Activated CD4-positive, alpha-beta T cell treated with anti-CD3 and anti-CD28 coated beads, Interleukin-2, amount 50 U/mL, for 48 hours (primary cell): ENCODE data around the gene EDEM2.
"Not testable (repeated sequence)": the region's sequence is repeated elsewhere in the genome, so short reads cannot be mapped to it uniquely, and the experiment has no call there.

ENCODE experiments used
- DNase-seq, 2 experiments: peaks; one replicate each; pipeline ENCODE4 v3.0.0-alpha.2; 2020

Gene EDEM2

GRCh38 chr20:35146920-35147574 lies at the start of gene EDEM2:
Gene EDEM2 (minus strand): TSS chr20:35147336. CDS start chr20:35147258, 78 bp downstream.
- peak; percentile 92 to 95 for DNase-seq

GRCh38 chr20:35196313-35196712 lies 49.2 kb upstream of the EDEM2 start:
- DNase-seq = no peak

- DNase-seq = not testable (repeated sequence)
Observed at GRCh38 chr20:35193031-35193791, 46.1 kb upstream of the EDEM2 start.

- DNase-seq = no peak
Observed at GRCh38 chr20:35192118-35192872, 45.2 kb upstream of the EDEM2 start.

GRCh38 chr20:35191419-35192117 lies 44.4 kb upstream of the EDEM2 start:
- no peak for DNase-seq

GRCh38 chr20:35190556-35190955 lies 43.4 kb upstream of the EDEM2 start:
- no peak for DNase-seq

- DNase-seq = not testable (repeated sequence)
Observed at GRCh38 chr20:35189223-35189622, 42.1 kb upstream of the EDEM2 start.

GRCh38 chr20:35187584-35188190 lies 40.6 kb upstream of the EDEM2 start:
- no peak for DNase-seq

GRCh38 chr20:35186691-35187289 lies 39.7 kb upstream of the EDEM2 start:
- not testable (repeated sequence) for DNase-seq

GRCh38 chr20:35181731-35182130 lies 34.6 kb upstream of the EDEM2 start:
- DNase-seq = no peak

GRCh38 chr20:35180266-35180665 lies 33.1 kb upstream of the EDEM2 start:
- no peak for DNase-seq

GRCh38 chr20:35179292-35180212 lies 32.4 kb upstream of the EDEM2 start:
- DNase-seq = no peak

GRCh38 chr20:35176132-35176531 lies 29.0 kb upstream of the EDEM2 start:
- no peak for DNase-seq

- DNase-seq = no peak
Observed at GRCh38 chr20:35174458-35175216, 27.5 kb upstream of the EDEM2 start.

GRCh38 chr20:35173576-35174192 lies 26.5 kb upstream of the EDEM2 start:
- no peak for DNase-seq

- DNase-seq = no peak
Observed at GRCh38 chr20:35172434-35172806, 25.3 kb upstream of the EDEM2 start.

- DNase-seq = peak; percentile 26 to 37
Observed at GRCh38 chr20:35171753-35172433, 24.8 kb upstream of the EDEM2 start, which contains the start of gene PROCR. Gene PROCR (plus strand): TSS chr20:35172072. CDS start chr20:35172155, 83 bp downstream.

- DNase-seq = no peak
Observed at GRCh38 chr20:35171438-35171752, 24.3 kb upstream of the EDEM2 start.
